ENCODE measurements around the gene LRCOL1.

DNA sequence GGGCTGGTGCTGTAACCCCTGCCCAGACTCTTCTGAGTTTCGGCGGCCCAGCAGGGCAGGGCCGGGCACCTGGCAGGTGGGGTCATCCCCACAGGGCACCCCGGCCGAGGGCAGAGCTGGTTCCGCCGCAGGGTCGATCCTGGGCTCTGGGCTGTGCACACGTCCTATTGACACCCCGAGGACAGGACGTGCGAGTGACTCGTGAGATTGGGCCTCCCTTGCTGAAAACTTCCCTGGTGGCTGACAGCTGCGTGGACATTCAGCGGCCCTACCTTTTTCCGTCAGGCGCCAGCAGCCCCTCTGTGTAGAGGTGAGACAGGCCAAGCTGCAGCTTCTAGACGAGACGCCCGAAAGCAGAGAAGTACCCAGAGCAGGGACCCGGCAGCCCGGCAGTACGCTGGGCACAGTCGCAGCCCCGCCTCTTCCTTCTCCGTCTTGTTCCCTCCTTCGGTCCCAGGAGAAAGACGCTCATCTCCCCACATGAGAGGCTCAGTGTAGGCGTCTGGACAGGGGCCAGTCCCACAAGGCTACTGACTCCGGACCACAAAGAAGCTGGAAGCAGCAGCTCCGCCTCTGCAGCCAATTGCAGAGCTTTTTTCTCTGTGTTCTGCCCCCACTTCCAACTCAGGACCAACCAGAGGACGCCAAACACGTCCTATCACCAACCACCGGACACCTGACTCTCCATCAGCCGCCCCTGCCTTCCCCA lies at the start of gene LRCOL1:
- TF ChIP-seq, protein P1, sequence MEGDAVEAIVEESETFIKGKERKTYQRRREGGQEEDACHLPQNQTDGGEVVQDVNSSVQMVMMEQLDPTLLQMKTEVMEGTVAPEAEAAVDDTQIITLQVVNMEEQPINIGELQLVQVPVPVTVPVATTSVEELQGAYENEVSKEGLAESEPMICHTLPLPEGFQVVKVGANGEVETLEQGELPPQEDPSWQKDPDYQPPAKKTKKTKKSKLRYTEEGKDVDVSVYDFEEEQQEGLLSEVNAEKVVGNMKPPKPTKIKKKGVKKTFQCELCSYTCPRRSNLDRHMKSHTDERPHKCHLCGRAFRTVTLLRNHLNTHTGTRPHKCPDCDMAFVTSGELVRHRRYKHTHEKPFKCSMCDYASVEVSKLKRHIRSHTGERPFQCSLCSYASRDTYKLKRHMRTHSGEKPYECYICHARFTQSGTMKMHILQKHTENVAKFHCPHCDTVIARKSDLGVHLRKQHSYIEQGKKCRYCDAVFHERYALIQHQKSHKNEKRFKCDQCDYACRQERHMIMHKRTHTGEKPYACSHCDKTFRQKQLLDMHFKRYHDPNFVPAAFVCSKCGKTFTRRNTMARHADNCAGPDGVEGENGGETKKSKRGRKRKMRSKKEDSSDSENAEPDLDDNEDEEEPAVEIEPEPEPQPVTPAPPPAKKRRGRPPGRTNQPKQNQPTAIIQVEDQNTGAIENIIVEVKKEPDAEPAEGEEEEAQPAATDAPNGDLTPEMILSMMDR (IDR thresholded peaks at IDR 0.05), result no peak
- TF ChIP-seq POLR2A (IDR thresholded peaks at IDR 0.05), result no peak
